ENCODE data around the gene E2F3. TPM values are rescaled to one million over a fixed set of nuclear protein-coding genes. Genes with fewer than 3 reads are reported as not detected.

E2F3 gene
- total and polyA plus RNA-seq, 2 donors (not counting 1 experiment from before 2014, with no cell fraction given), result 4.1 to 12.3 TPM

DNA sequence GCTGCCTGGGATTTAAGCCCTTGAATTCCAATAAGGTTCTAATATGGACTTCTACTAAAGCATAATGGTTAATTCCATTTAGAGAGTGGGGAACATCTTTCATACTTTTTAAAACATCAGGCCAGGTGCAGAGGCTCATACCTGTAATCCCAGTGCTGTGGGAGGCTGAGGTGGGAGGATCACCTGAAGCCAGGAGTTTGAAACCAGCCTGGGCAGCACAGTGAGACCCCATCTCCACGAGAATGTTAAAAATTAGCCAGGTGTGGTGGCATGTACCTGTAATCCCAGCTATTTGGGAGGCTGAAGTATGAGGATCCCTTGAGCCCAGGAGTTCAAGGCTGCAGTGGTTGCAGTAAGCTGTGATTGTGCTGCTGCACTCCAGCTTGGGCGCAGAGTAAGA is 35.0 kb downstream of the E2F3 start:
- Histone ChIP-seq H3K27ac (ENCODE audit: insufficient read depth, low read length) (no peak overlapping the region), H3K79me2 (ENCODE audit: control insufficient read depth, insufficient read depth, low read length) (peaks cover 38% of the 10 kb centered on the region), H2AFZ (ENCODE audit: low read length) (no peak overlapping the region), H3K9ac (ENCODE audit: insufficient read depth, low read length) (no peak overlapping the region), H3K9me3 (ENCODE audit: control insufficient read depth, insufficient read depth, low read depth, low read length) (no peaks in the 10 kb centered on the region), H3K4me3 (replicated peaks in 1 of 4; ENCODE audit: control extremely low read depth in 1 of 4, insufficient read depth in 1 of 4, low read depth in 3 of 4, low read length in 4 of 4) (no peak overlapping the region), H4K20me1 (ENCODE audit: control insufficient read depth, extremely low read depth, insufficient read depth, low read length) (no peaks in the 10 kb centered on the region), H3K27me3 (ENCODE audit: control insufficient read depth, insufficient read depth, low read length) (no peaks in the 10 kb centered on the region), H3K36me3 (ENCODE audit: control insufficient read depth, insufficient read depth, low read length) (peaks cover under 1% of the 10 kb centered on the region), H3K4me2 (ENCODE audit: extremely low read depth, insufficient read depth, low read length) (no peak overlapping the region), H3K4me1 (ENCODE audit: control insufficient read depth, extremely low read depth, insufficient read depth, low read length) (no peaks in the 10 kb centered on the region)
- no peak for DNase-seq (ENCODE audit: low read depth in 2 of 2)
- no peak for TF ChIP-seq EZH2 (IDR thresholded peaks at IDR 0.05; ENCODE audit: low read length, missing control alignments)
- TF ChIP-seq, protein P1, sequence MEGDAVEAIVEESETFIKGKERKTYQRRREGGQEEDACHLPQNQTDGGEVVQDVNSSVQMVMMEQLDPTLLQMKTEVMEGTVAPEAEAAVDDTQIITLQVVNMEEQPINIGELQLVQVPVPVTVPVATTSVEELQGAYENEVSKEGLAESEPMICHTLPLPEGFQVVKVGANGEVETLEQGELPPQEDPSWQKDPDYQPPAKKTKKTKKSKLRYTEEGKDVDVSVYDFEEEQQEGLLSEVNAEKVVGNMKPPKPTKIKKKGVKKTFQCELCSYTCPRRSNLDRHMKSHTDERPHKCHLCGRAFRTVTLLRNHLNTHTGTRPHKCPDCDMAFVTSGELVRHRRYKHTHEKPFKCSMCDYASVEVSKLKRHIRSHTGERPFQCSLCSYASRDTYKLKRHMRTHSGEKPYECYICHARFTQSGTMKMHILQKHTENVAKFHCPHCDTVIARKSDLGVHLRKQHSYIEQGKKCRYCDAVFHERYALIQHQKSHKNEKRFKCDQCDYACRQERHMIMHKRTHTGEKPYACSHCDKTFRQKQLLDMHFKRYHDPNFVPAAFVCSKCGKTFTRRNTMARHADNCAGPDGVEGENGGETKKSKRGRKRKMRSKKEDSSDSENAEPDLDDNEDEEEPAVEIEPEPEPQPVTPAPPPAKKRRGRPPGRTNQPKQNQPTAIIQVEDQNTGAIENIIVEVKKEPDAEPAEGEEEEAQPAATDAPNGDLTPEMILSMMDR (conservative IDR thresholded peaks at IDR 0.05 in 1 of 2, IDR thresholded peaks at IDR 0.05 in 1 of 2; ENCODE audit: low read depth in 1 of 2, low read length in 2 of 2), result no peak

GRCh38 chr6:20437639-20438038 is 36.0 kb downstream of the E2F3 start:
- no peaks in the 10 kb centered on the region for H4K20me1 ChIP-seq (ENCODE audit: control insufficient read depth, extremely low read depth, insufficient read depth, low read length)
- no peak overlapping the region for H3K27ac ChIP-seq (ENCODE audit: insufficient read depth, low read length)
- H3K27me3 ChIP-seq (ENCODE audit: control insufficient read depth, insufficient read depth, low read length), result no peaks in the 10 kb centered on the region
- peaks cover 35% of the 10 kb centered on the region for H3K79me2 ChIP-seq (ENCODE audit: control insufficient read depth, insufficient read depth, low read length)
- H3K36me3 ChIP-seq (ENCODE audit: control insufficient read depth, insufficient read depth, low read length), result no peaks in the 10 kb centered on the region
- H3K4me2 ChIP-seq (ENCODE audit: extremely low read depth, insufficient read depth, low read length), result no peak overlapping the region
- H3K9ac ChIP-seq (ENCODE audit: insufficient read depth, low read length), result no peak overlapping the region
- no peaks in the 10 kb centered on the region for H3K4me1 ChIP-seq (ENCODE audit: control insufficient read depth, extremely low read depth, insufficient read depth, low read length)
- no peak for DNase-seq (ENCODE audit: low read depth in 2 of 2)
- H3K4me3 ChIP-seq (replicated peaks in 1 of 4; ENCODE audit: control extremely low read depth in 1 of 4, insufficient read depth in 1 of 4, low read depth in 3 of 4, low read length in 4 of 4), result no peak overlapping the region
- H2AFZ ChIP-seq (ENCODE audit: low read length), result no peak overlapping the region
- no peak for TF ChIP-seq EZH2 (IDR thresholded peaks at IDR 0.05; ENCODE audit: low read length, missing control alignments)
- TF ChIP-seq, protein P1 (conservative IDR thresholded peaks at IDR 0.05 in 1 of 2, IDR thresholded peaks at IDR 0.05 in 1 of 2; ENCODE audit: low read depth in 1 of 2, low read length in 2 of 2), result no peak
- H3K9me3 ChIP-seq (ENCODE audit: control insufficient read depth, insufficient read depth, low read depth, low read length), result no peaks in the 10 kb centered on the region

GRCh38 chr6:20438462-20439070 is 36.9 kb downstream of the E2F3 start:
- TF ChIP-seq EZH2 (IDR thresholded peaks at IDR 0.05; ENCODE audit: low read length, missing control alignments), result no peak
- TF ChIP-seq, protein P1 (conservative IDR thresholded peaks at IDR 0.05 in 1 of 2, IDR thresholded peaks at IDR 0.05 in 1 of 2; ENCODE audit: low read depth in 1 of 2, low read length in 2 of 2), result no peak
- H3K4me3 ChIP-seq (replicated peaks in 1 of 4; ENCODE audit: control extremely low read depth in 1 of 4, insufficient read depth in 1 of 4, low read depth in 3 of 4, low read length in 4 of 4), result no peak overlapping the region
- no peak for DNase-seq (ENCODE audit: low read depth in 2 of 2)
- H3K27ac ChIP-seq (ENCODE audit: insufficient read depth, low read length), result no peak overlapping the region
- H3K4me1 ChIP-seq (ENCODE audit: control insufficient read depth, extremely low read depth, insufficient read depth, low read length), result no peaks in the 10 kb centered on the region
- no peak overlapping the region for H3K4me2 ChIP-seq (ENCODE audit: extremely low read depth, insufficient read depth, low read length)
- H3K36me3 ChIP-seq (ENCODE audit: control insufficient read depth, insufficient read depth, low read length), result no peaks in the 10 kb centered on the region
- H2AFZ ChIP-seq (ENCODE audit: low read length), result no peak overlapping the region
- no peaks in the 10 kb centered on the region for H3K9me3 ChIP-seq (ENCODE audit: control insufficient read depth, insufficient read depth, low read depth, low read length)
- H3K9ac ChIP-seq (ENCODE audit: insufficient read depth, low read length), result no peak overlapping the region
- peaks cover 36% of the 10 kb centered on the region for H3K79me2 ChIP-seq (ENCODE audit: control insufficient read depth, insufficient read depth, low read length)
- H4K20me1 ChIP-seq (ENCODE audit: control insufficient read depth, extremely low read depth, insufficient read depth, low read length), result no peaks in the 10 kb centered on the region
- H3K27me3 ChIP-seq (ENCODE audit: control insufficient read depth, insufficient read depth, low read length), result no peaks in the 10 kb centered on the region
